NOMO-1 (cell line): ENCODE data around the gene CD6.

ENCODE experiments used
- DNase-seq, 2 experiments: peaks; one replicate each; lab custom pipeline; 2025; ENCODE audit not compliant: unreplicated experiment in 2 of 2; lab: John Stamatoyannopoulos, UW

CD6 gene

GRCh38 chr11:60982184-60982583 is 10.7 kb downstream of the CD6 start:
- DNase-seq = no peak

- DNase-seq = no peak
Observed at GRCh38 chr11:60984149-60984548, 12.7 kb downstream of the CD6 start.

GRCh38 chr11:60984636-60985035 is 13.2 kb downstream of the CD6 start:
- no peak for DNase-seq

GRCh38 chr11:60985501-60985900 is 14.0 kb downstream of the CD6 start:
- DNase-seq = no peak

- peak in 1 of 2 experiments; percentile 4 for DNase-seq
Observed at GRCh38 chr11:60985991-60986915, 14.8 kb downstream of the CD6 start.

- no peak for DNase-seq
Observed at GRCh38 chr11:60987577-60988277, 16.2 kb downstream of the CD6 start.

- DNase-seq = no peak
Observed at GRCh38 chr11:60988658-60989057, 17.2 kb downstream of the CD6 start.

- DNase-seq = no peak
Observed at GRCh38 chr11:60989093-60989650, 17.7 kb downstream of the CD6 start.

- no peak for DNase-seq
Observed at GRCh38 chr11:60991457-60991856, 20.0 kb downstream of the CD6 start.

GRCh38 chr11:60992842-60993409 is 21.4 kb downstream of the CD6 start:
- DNase-seq = no peak

GRCh38 chr11:60993615-60994014 is 22.1 kb downstream of the CD6 start:
- DNase-seq = no peak

- DNase-seq = no peak
Observed at GRCh38 chr11:60994541-60995080, 23.1 kb downstream of the CD6 start.

- no peak for DNase-seq
Observed at GRCh38 chr11:60995798-60996197, 24.3 kb downstream of the CD6 start.

GRCh38 chr11:60996381-60997138 is 25.1 kb downstream of the CD6 start:
- DNase-seq = no peak

GRCh38 chr11:61000426-61000825 is 28.9 kb downstream of the CD6 start:
- DNase-seq = no peak

GRCh38 chr11:61001931-61002330 is 30.5 kb downstream of the CD6 start:
- DNase-seq = no peak

- no peak for DNase-seq
Observed at GRCh38 chr11:61002598-61002997, 31.1 kb downstream of the CD6 start.

GRCh38 chr11:61004180-61004611 is 32.7 kb downstream of the CD6 start:
- DNase-seq = no peak

GRCh38 chr11:61004761-61005181 is 33.3 kb downstream of the CD6 start:
- DNase-seq = no peak

GRCh38 chr11:61007383-61007955 is 36.0 kb downstream of the CD6 start:
- no peak for DNase-seq
